Pulmonary artery endothelial cell (primary cell): ENCODE measurements around the gene EEIG1. TPM values are rescaled to one million over a fixed set of nuclear protein-coding genes. Genes with fewer than 3 reads are reported as not detected.

Experiments
- DNase-seq: peaks from one replicate; pipeline ENCODE4 v3.0.0-alpha.2; 2011; ENCODE audit warnings: low read depth, low spot score
- total RNA-seq: library from RNA; depleted of rRNA; stranded (reverse); fragments of >200 nt; gene quantifications from 2 replicates; pipeline ENCODE4 v1.2.3, GENCODE V29; 2014

Gene EEIG1
- total RNA-seq, 1 donor from 2014 or later: 5.2 TPM

GRCh38 chr9:128001151-128001778 is 20.5 kb upstream of the EEIG1 start:
- no peak for DNase-seq

- DNase-seq: no peak
Observed at GRCh38 chr9:127999461-127999860, 18.7 kb upstream of the EEIG1 start.

GRCh38 chr9:127993721-127994120 is 12.9 kb upstream of the EEIG1 start:
- DNase-seq: no peak

- no peak for DNase-seq
Observed at GRCh38 chr9:127991757-127992274, 11.0 kb upstream of the EEIG1 start.

- no peak for DNase-seq
Observed at GRCh38 chr9:127991017-127991756, 10.4 kb upstream of the EEIG1 start.

GRCh38 chr9:127990554-127990953 is 9.8 kb upstream of the EEIG1 start:
- DNase-seq: no peak

GRCh38 chr9:127989094-127989493 is 8.3 kb upstream of the EEIG1 start:
- DNase-seq: no peak

- no peak for DNase-seq
Observed at GRCh38 chr9:127987103-127987614, 6.4 kb upstream of the EEIG1 start.

- no peak for DNase-seq
Observed at GRCh38 chr9:127985011-127985410, 4.2 kb upstream of the EEIG1 start.

- DNase-seq: no peak
Observed at GRCh38 chr9:127983847-127984289, 3.1 kb upstream of the EEIG1 start.

- no peak for DNase-seq
Observed at GRCh38 chr9:127982912-127983311, 2.1 kb upstream of the EEIG1 start.

GRCh38 chr9:127981559-127982121 is 851 bp upstream of the EEIG1 start:
- no peak for DNase-seq

GRCh38 chr9:127980060-127980705 is 606 bp downstream of the EEIG1 start:
- no peak for DNase-seq

- no peak for DNase-seq
Observed at GRCh38 chr9:127979333-127980059, 1.3 kb downstream of the EEIG1 start.

- DNase-seq: no peak
Observed at GRCh38 chr9:127979015-127979332, 1.8 kb downstream of the EEIG1 start.

- DNase-seq: no peak
Observed at GRCh38 chr9:127977884-127978647, 2.7 kb downstream of the EEIG1 start.

- DNase-seq: no peak
Observed at GRCh38 chr9:127977009-127977883, 3.5 kb downstream of the EEIG1 start.

GRCh38 chr9:127976498-127976897 is 4.3 kb downstream of the EEIG1 start:
- DNase-seq: no peak
